ENCODE results near the gene SZT2.
A peak's percentile ranks its signal among the peaks of the same experiment; 100 is the strongest.

The SZT2 gene

GRCh38 chr1:43435146-43436145, 45.7 kb downstream of the SZT2 start:
- peak; percentile 28 to 71 for DNase-seq (ENCODE audit: low read depth in 2 of 2)
- TF ChIP-seq, protein P1, sequence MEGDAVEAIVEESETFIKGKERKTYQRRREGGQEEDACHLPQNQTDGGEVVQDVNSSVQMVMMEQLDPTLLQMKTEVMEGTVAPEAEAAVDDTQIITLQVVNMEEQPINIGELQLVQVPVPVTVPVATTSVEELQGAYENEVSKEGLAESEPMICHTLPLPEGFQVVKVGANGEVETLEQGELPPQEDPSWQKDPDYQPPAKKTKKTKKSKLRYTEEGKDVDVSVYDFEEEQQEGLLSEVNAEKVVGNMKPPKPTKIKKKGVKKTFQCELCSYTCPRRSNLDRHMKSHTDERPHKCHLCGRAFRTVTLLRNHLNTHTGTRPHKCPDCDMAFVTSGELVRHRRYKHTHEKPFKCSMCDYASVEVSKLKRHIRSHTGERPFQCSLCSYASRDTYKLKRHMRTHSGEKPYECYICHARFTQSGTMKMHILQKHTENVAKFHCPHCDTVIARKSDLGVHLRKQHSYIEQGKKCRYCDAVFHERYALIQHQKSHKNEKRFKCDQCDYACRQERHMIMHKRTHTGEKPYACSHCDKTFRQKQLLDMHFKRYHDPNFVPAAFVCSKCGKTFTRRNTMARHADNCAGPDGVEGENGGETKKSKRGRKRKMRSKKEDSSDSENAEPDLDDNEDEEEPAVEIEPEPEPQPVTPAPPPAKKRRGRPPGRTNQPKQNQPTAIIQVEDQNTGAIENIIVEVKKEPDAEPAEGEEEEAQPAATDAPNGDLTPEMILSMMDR (IDR thresholded peaks at IDR 0.05; ENCODE audit: low read depth, low read length), result no peak
- no peak overlapping the region for H3K4me3 ChIP-seq (replicated peaks in 1 of 2; ENCODE audit: low read depth in 2 of 2, low read length in 2 of 2)

DNA sequence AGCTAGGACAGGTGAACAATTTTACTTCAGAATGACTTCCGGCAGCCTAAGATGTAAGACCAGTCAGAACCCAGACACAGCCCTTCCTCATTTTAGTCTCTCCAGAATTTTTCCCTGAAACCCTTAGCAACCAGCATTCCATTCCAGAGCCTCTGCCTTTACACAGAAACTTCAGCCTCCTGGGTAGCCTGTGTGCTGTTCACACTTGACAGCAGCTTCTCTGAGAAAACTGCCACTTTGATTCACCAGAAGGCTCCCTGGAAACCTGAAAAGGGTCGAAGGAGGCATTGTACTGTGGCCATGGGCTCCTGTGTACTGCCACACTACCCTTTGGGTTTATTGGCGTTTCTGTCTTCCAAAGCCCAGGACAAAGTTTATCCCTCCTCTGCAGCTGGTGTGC, 46.7 kb downstream of the SZT2 start:
- no peak overlapping the region for H3K4me3 ChIP-seq (replicated peaks in 1 of 2; ENCODE audit: low read depth in 2 of 2, low read length in 2 of 2)
- TF ChIP-seq, protein P1 (IDR thresholded peaks at IDR 0.05; ENCODE audit: low read depth, low read length), result no peak
- no peak for DNase-seq (ENCODE audit: low read depth in 2 of 2)

GRCh38 chr1:43437031-43437973, 47.6 kb downstream of the SZT2 start:
- H3K4me3 ChIP-seq (replicated peaks in 1 of 2; ENCODE audit: low read depth in 2 of 2, low read length in 2 of 2), result no peak overlapping the region
- TF ChIP-seq, protein P1 (IDR thresholded peaks at IDR 0.05; ENCODE audit: low read depth, low read length), result no peak
- DNase-seq (ENCODE audit: low read depth in 2 of 2), result no peak

DNA sequence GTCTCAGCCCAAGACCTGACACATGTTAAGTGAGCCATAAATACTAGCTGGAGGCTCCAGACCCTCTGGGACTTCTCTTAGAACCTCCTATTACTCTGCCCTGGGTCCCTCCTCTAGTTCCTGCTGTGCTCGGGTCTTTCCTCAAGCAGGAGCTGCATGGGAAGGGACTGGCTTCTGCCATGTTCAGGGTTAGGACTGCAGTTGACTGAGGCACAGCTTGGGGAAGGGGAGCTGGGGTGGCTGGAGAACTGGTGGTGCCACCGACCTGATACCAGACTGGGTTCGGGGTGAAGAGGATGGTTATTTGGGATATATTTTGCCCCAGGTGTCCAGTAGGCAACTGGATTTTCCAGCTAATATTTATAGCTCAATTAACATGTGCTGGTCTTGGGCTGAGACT, 48.3 kb downstream of the SZT2 start:
- TF ChIP-seq, protein P1 (IDR thresholded peaks at IDR 0.05; ENCODE audit: low read depth, low read length), result no peak
- no peak for DNase-seq (ENCODE audit: low read depth in 2 of 2)
- H3K4me3 ChIP-seq (replicated peaks in 1 of 2; ENCODE audit: low read depth in 2 of 2, low read length in 2 of 2), result no peak overlapping the region

GRCh38 chr1:43438576-43438952, 48.9 kb downstream of the SZT2 start:
- no peak overlapping the region for H3K4me3 ChIP-seq (replicated peaks in 1 of 2; ENCODE audit: low read depth in 2 of 2, low read length in 2 of 2)
- DNase-seq (ENCODE audit: low read depth in 2 of 2), result no peak
- TF ChIP-seq, protein P1 (IDR thresholded peaks at IDR 0.05; ENCODE audit: low read depth, low read length), result no peak

- TF ChIP-seq, protein P1 (IDR thresholded peaks at IDR 0.05; ENCODE audit: low read depth, low read length), result no peak
- DNase-seq (ENCODE audit: low read depth in 2 of 2), result no peak
- no peak overlapping the region for H3K4me3 ChIP-seq (replicated peaks in 1 of 2; ENCODE audit: low read depth in 2 of 2, low read length in 2 of 2)
Measured at GRCh38 chr1:43438953-43439581, 49.4 kb downstream of the SZT2 start.
